ENCODE results near the gene TMEM131L.

- TF ChIP-seq POLR2A (IDR thresholded peaks at IDR 0.05) (no peak), POLR2AphosphoS5 (IDR thresholded peaks at IDR 0.05) (no peak), EP300 (IDR thresholded peaks at IDR 0.05) (no peak)
- TF ChIP-seq, protein P1, sequence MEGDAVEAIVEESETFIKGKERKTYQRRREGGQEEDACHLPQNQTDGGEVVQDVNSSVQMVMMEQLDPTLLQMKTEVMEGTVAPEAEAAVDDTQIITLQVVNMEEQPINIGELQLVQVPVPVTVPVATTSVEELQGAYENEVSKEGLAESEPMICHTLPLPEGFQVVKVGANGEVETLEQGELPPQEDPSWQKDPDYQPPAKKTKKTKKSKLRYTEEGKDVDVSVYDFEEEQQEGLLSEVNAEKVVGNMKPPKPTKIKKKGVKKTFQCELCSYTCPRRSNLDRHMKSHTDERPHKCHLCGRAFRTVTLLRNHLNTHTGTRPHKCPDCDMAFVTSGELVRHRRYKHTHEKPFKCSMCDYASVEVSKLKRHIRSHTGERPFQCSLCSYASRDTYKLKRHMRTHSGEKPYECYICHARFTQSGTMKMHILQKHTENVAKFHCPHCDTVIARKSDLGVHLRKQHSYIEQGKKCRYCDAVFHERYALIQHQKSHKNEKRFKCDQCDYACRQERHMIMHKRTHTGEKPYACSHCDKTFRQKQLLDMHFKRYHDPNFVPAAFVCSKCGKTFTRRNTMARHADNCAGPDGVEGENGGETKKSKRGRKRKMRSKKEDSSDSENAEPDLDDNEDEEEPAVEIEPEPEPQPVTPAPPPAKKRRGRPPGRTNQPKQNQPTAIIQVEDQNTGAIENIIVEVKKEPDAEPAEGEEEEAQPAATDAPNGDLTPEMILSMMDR (IDR thresholded peaks at IDR 0.05): no peak
Measured at GRCh38 chr4:153641532-153641931, 175.4 kb downstream of the TMEM131L start.
